ENCODE measurements around the gene CHAF1A.
A peak's percentile ranks its signal among the peaks of the same experiment; 100 is the strongest.

CHAF1A gene, protein sequence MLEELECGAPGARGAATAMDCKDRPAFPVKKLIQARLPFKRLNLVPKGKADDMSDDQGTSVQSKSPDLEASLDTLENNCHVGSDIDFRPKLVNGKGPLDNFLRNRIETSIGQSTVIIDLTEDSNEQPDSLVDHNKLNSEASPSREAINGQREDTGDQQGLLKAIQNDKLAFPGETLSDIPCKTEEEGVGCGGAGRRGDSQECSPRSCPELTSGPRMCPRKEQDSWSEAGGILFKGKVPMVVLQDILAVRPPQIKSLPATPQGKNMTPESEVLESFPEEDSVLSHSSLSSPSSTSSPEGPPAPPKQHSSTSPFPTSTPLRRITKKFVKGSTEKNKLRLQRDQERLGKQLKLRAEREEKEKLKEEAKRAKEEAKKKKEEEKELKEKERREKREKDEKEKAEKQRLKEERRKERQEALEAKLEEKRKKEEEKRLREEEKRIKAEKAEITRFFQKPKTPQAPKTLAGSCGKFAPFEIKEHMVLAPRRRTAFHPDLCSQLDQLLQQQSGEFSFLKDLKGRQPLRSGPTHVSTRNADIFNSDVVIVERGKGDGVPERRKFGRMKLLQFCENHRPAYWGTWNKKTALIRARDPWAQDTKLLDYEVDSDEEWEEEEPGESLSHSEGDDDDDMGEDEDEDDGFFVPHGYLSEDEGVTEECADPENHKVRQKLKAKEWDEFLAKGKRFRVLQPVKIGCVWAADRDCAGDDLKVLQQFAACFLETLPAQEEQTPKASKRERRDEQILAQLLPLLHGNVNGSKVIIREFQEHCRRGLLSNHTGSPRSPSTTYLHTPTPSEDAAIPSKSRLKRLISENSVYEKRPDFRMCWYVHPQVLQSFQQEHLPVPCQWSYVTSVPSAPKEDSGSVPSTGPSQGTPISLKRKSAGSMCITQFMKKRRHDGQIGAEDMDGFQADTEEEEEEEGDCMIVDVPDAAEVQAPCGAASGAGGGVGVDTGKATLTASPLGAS

DNA sequence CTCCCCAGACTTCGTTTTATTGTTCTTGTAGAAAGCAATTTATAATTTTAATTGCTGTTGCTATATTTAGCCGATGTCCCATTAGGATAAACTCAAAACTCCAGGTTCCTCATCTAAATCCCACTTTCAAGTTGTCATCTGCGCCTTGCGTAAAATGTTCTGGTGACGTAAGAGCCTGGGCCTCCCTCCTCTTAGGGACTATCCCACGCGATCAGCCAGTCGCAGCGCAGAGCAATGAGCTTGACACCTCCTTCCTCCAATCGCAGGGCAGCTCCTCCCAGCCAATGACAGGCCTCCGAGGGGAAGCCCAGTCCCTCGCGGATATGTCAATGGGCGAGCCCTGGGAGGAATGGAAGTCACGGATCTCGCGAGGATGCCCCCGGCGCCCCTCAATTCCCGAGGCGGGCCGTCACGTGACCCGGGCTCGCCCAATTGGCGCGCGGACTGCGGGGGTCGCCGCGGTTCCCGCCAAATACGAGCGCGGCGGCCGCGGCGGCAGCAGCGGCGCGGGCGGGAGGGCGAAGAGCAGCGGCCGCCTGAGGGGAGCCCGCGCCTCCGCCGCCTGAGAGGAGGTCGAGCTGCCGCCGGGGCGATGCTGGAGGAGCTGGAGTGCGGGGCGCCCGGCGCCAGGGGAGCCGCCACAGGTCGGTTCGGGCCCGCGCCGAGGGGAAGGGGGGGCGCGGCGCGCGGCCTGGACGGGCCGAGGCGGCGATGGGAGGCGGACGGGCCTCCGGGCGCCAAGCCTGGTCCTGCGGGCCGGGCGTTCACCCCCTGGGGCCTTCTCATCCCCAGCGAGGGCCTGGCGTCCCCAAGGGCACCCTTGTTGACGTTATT, at the start of gene CHAF1A:
Gene CHAF1A, plus strand, starts transcription at position 470 of the 834 bp plus-strand sequence. Its CDS starts 123 bp downstream, at position 593.
- peak; percentile 100 for DNase-seq (ENCODE audit: low read depth)

DNA sequence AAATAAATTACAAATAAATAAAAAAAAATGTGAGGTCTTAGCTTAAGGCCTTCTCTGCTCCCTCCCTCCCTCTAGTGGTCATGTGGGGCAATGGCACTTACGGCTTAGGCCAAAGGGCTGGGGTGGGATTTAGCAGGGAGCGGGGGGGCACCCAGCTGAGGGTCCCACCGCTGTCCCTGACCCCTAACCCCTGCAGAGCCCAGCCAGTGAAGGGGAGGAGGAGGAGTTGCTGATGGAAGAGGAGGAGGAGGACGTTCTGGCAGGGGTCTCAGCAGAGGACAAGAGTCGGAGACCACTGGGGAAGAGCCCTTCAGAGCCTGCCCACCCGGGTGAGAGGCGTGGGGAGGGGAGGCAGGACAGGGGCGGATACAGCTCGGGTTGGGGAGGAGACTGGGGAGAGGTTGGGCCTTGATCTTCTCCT, 49.7 kb upstream of the CHAF1A start:
- no peak for DNase-seq (ENCODE audit: low read depth)

DNA sequence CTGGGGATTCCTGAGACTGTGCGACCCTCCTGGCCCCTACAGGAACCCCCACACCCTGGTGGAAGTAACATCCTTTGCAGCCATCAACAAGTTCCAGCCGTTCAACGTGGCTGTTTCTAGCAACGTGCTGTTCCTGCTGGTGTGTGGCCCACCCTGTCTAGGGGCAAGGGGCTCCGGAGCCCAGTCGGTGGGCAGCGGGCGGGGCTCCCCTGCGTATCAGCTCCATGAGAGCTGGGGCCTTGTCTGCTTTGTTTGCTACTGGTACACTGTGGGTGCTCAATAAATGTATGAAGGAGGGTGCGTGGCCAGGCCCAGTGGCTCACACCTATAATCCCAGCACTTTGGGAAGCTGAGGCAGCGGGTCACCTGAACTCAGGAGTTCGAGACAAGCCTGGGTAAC, 48.2 kb upstream of the CHAF1A start:
- no peak for DNase-seq (ENCODE audit: low read depth)

DNA sequence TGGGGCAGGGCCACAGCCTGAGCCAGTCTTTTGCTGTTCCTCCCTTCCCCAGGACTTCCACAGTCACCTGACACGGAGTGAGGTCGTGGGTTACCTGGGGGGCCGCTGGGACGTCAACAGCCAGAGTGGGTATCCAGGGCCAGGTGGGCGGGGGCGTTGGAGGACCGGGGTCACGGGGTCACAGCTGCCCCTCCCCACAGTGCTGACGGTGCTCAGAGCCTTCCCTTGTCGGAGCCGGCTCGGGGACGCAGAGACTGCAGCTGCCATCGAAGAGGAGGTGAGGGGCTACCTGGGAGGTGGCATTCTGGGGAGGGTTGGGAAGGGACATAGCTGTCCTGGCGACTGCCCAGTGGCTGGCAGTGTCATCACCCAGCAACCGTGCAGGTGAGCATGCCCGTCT, 47.5 kb upstream of the CHAF1A start:
- DNase-seq (ENCODE audit: low read depth), result no peak

DNA sequence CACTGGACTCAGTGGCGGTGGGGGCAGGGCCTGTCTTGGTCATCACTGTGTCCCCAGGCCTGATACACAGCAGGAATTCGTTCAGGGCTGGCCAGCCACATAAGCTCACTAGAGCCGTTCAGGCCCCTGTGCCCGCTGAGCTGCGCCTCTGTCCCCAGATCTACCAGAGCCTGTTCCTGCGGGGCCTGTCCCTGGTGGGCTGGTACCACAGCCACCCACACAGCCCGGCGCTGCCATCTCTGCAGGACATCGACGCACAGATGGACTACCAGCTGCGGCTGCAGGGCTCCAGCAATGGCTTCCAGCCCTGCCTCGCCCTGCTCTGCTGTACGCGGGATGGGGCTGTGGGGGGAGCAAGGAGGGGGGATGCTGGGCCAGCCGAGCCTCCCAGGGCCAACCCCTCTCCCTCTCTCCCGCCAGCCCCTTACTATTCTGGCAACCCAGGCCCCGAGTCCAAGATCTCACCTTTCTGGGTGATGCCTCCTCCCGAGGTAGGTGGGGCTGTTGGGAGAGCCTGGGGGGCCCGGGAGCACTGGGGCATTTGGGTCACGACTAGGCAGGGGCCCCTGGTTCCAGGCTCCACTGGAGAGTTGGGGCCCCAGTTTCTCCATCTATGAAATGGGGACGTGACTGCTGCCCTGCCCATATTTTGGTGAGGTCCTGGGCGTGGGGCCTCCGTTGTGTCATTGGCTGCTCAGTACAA, 45.2 kb upstream of the CHAF1A start:
- DNase-seq (ENCODE audit: low read depth), result no peak

DNA sequence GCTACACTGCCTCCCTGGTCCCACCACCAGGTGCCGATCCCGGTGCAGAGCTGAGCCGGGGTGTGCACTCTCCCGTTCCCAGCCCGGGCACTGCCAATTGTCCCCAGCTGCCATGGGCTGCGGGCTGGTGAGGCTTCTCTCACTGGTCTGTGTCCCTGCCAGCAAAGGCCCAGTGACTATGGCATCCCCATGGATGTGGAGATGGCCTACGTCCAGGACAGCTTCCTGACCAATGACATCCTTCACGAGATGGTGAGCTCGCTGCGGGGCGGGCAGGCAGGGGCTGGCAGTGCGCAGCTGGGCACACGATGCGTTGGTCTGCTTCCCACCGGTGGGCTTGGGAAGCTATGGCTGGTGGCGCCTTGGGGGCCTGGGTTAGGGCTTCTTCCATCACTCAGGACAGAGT, 44.5 kb upstream of the CHAF1A start:
- DNase-seq (ENCODE audit: low read depth), result no peak

DNA sequence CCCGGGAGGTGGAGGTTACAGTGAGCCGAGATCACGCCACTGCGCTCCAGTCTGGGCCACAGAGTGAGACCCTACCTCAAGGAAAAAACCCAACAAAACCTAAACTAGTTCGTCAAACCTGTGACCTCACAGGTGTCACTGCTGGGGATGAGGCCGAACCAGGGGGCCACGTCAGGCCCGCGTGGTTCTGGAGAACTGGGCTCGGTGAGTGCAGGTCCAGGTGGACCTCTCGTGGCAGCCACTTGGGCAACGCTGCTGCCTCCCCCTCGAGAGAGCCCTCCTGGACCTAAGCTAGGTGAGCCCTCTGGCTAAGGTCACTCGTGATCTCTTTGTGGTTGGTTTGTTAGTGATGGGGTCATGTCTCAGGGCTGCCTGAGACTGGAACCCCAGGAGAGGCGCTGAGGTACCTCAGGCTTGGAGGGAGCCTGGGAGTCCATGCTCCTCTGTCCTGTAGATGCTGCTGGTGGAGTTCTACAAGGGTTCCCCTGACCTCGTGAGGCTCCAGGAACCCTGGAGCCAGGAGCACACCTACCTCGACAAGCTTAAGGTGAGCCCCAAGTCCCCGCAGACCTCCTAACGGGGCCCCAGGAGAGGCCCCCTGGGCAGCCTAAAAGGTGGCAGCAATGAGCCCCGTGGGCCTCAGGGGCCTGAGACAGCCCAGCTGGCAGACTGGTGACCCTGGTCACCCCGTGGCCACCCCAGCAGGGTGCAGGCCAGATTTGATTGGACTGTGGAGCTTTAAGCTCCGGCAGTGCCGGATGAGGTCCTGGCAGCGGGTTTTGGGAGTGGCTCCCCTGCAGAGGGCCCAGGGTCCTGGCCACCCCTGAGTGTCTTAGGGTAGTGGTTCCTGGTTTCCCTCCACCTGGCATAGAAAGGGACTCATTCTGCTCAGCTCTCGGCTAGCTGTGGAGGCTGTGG, 43.5 kb upstream of the CHAF1A start:
- no peak for DNase-seq (ENCODE audit: low read depth)

DNA sequence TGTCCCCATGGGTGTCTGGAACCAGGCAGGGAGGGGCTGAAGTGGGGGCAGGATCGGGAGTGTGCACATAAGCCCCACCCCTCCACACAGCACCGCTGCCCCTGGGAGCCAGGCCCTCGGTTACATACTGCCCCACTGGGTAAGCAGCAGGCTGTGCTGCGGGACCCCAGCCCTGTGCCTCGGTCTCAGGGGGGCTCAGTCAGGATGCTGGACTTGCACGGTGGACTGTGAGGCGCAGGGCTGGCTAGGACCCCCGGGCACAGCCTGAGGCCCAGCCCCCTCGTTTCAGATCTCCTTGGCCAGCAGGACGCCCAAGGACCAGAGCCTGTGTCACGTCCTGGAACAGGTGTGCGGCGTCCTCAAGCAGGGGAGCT, 42.8 kb upstream of the CHAF1A start:
- DNase-seq (ENCODE audit: low read depth), result no peak

DNA sequence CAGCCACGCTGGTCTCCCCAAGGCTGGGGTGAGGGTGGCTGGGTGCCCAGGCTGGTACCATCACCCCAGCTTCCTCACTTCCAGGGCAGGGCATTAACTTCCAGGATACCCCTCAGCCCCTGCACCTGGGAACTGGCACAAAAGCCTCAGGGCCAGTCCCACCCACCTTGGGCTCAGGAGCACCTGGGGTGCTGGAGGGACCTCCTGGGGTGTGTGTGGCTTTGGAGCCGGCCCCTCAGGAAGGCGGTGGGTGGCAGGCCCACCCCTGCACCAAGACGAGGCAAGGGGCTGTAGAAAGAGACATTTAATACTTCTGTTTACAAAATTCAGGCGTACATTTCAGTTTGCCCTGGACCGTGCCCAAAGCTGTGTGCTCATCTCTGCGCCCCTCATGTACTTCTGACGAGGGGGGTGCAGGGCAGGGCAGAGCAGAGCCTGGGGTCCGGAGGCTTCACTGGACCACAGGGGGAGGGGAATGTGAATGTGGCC, 42.3 kb upstream of the CHAF1A start:
- no peak for DNase-seq (ENCODE audit: low read depth)

DNA sequence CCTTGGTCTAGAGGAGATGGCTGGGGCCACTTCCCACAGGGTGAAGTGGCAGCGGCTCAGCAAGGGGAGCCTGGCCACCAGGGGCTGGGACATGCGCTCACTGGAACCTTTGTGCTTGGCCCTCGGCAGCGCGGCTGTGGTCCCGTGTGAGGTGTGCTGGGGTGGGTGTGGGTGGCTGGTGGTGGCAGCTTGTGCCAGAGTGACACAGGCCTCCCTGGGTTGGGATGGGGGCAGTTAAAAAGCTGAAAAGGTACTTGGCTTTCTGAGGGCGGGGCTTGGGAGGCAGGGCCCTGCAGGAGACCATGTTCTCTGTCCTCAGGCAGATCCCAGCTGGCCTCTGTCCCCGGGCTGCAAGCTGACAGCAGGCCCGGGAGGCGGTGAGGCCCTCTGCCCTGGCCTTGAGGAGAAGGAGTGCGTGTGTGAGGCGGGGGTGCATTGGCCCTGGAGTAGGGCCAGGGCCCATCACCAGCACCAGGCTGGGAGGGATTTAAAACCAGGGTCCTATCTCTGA, 41.7 kb upstream of the CHAF1A start:
- no peak for DNase-seq (ENCODE audit: low read depth)

DNA sequence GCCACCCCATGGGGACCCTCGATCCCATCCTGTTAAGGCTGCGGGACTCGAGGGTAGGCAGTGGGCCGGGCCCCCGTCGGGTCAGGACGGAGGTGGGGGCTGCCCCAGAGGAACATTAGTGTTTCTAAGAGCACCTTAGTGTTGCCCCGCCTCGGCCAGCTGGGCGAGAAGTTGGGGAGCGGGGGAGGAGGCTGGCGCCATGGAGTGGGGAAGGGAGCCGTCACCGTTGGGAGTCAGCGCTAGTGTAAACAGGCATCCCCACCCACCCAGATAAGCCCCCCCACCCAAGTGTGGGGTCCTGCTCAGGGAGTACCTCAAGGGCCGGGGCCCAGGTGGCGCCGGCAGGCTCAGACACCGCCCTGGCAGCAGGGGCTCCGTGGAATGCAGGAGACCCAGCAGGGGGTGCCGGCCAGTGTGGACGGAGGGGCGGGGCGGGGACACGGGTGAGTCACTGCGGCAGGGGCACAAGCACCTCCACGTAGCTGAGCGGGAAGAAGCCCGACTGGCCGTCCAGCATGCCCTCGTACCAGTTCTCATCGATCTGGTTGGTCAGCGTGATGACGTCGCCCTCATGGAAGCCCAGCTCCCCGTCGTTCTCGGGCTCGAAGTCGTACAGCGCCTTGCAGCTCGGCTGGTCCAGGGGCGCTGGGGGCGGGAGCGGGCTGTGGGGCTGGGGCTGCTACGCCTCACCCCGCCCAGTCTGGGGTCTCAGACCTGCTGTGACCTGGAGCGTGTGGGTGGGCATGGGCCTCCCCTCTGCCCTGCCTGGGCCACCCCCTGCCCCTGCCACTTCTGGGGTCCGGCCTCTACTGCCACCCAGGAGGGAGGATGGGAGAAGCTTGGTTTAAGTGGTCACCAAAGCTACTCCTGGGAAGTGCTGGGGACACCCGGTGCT, 41.0 kb upstream of the CHAF1A start:
- no peak for DNase-seq (ENCODE audit: low read depth)

DNA sequence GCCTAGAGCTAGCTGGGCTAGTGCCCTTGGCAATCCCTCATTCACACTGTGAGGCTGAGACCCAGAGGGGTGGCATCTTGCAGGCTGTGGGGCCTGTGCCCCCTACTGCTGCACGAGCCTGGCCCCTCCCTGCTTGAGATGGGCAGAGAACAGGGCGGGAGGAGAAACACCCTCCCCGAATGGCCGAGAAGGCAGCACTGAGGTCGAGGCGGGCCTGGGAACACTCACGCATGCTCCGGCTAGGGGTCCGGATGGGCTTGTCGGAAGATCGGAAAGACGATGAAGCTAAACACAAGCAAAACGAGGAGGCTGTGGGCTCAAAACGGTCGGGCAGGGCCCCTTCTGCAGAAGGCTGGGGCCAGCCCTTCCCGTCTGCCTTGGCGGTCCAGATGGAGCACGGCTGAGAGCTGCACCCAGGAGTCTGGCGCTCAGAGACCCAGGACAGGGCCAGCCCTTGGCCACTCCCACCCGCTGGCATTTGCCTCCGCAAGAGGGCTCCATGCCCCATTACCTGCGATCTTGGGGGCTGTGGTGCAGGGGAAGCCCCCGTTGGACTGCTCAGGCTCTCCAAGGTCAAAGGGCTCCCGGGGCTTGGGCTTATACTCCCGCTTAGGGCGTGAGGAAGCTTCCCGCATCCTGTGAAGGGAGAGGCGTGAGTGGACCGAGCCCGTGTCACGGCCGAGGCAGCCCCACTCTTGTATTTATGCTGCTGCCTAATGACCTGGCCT, 40.2 kb upstream of the CHAF1A start:
- DNase-seq (ENCODE audit: low read depth), result no peak

DNA sequence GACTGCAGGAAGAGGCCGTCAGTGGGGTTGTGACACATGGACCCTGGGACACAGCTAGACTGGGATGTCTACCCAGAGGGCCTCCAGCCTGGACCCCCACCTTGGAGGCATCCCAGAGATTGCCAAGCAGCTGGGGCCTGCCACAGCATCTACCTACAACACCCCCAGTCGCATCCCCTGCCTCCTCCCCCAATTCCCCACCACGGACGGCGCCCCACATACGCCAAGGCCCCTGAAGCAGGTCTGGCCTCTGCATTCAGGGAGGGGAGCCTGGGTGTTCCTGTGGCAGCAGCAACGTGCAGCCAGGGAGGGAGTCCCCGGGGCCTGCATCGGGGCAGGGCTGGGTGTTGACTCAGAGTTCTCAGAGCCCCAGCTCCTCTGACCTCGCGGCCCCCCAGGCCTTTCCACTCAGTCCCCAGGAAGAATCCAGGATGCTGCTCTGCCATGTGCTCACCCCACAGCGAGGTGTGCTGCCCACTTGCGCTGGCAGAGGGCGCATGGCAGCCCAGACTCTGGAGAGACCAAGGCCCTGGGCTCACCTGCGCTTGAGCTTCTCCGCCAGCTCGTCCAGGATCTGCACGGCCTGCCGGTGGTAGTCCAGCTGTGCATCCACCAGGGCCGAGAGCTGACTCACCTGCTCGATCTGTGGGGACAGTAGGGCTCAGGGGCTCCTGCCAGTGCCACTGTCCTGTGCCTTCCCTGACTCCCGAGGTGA, 39.5 kb upstream of the CHAF1A start:
- DNase-seq (ENCODE audit: low read depth), result no peak

DNA sequence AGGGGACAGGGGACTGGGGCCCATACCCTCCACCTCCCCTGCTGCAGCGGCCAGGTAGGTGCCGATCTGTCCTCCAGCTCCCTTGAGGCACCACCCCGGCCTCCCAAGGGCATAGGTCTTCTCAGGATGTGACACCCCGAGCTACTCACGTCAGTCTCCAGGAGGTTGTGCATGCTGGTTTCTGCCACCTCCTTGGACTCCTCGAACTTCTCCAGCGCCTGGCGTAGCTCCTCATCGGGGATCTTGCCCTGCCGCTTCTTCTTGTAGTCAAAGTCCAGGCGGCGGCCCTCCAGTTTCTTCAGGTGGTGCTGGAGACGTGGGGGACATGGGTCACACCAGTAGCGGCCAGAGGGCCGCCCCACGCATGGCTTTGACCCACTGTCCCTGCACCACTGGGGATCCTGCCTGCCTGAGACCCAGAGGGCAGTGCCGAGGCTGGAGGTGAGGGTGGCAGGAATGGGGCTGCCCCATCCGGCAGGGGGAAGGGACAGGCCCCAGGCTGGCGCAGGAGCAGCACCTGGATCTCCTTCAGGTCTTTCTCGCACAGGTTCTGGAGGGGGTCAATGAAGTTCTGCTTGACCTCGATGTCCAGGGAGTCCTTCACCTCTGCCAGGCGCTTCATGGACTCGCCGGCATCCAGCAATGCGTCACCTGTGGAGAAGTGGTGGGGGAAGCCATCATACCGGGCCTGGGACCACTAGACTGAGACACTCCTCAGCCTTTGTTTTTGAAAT, 38.7 kb upstream of the CHAF1A start:
- DNase-seq (ENCODE audit: low read depth), result no peak

DNA sequence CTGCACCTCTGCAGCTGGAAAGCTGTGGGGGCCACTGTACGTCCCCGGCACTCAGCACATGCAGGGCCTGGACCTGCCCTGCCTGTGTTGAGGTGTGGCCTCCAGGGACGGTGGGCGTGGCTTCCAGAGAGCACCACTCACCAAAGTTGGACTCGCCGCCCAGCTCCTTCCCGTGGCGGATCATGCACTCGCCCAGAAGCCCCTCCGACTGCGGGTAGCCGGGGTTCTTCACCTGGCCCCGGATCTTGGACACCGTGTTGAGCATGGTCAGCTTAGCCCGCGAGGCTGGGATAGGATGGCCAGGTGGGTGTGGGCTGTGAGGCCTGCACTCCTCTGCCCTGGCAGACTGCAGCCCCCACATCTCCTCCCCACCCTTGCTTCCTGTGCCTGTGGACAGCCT, 37.1 kb upstream of the CHAF1A start:
- DNase-seq (ENCODE audit: low read depth), result no peak

DNA sequence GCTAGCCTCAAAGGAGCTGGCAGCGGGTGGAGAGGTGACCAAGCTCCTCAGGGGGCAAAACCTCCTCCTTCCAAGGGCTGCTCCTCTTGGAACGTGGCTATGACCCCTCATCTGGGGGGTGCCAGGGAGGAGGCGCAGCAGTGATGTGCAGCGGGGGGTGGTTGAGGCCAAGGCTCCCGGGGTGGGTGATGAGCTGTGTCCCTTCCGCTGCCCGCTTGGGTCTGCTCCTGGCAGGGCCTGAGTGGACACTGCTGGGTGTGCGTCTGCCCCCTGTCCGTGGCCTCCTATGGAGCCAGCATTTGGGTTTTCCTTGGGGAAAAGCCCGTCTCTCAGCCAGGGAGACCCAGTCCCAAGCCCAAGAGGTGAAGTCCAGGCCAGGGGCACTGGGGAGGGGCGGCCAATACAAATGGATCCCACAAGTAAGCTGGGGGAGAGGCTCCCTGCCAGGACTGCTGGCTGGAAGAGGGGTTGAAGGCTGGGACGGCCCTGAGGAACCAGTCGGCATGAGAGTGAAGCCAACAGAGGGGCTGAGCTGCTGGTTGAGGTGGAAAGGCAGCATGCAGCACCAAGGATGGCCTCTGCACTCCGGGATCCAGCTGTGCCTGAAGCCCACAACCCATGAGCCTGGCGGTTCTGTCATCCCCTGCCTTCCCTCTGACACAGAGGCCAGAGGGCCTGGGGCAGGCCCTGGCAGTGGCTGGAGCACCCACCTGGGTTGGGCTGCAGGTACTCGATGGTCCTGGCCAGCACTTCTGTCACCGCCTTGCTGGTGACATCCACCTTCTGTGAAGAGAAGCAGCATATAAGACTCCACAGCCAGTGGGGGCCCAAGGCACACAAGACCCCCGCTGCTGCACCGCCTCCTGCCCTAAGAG, 36.4 kb upstream of the CHAF1A start:
- no peak for DNase-seq (ENCODE audit: low read depth)

All from CMK (cell line).